HepG2 (cell line): ENCODE results near the gene TGM2. TPM values are rescaled to one million over a fixed set of nuclear protein-coding genes. Genes with fewer than 3 reads are reported as not detected.

Experiments used
- ATAC-seq: fragments of 200-7000 bp; cut with Tn5 transposase; 3 replicates; pipeline ENCODE4 v1.9.1; 2020; ENCODE audit warnings: mild to moderate bottlenecking, moderate library complexity
- BruUV-seq: library from RNA; stranded (reverse); fragments of 400-500 nt; replicated peaks from 2 replicates; lab custom pipeline; 2021; lab: Mats Ljungman, UMichigan
- CTCF ChIA-PET: fragments of 300-600 bp; formaldehyde crosslinking; extraction: SDS; loops from one replicate; lab custom pipeline; 2021; ENCODE audit warnings: low total read pairs, inconsistent platforms, low intra/inter-chr PET ratio; lab: Yijun Ruan, JAX
- POLR2A ChIA-PET: fragments of 350-600 bp; sonication (Branson Sonifier 250); formaldehyde crosslinking; loops from one replicate; lab custom pipeline; 2020; ENCODE audit warnings: antibody characterized with exemption, inconsistent platforms; lab: Yijun Ruan, JAX
- DNase-seq: peaks from one replicate; pipeline ENCODE4 v3.0.0-alpha.2; 2015; ENCODE audit warnings: low spot score
- FAIRE-seq: peaks from 3 replicates; lab custom pipeline; 2011; peaks lifted over from hg19 to GRCh38; lab: Jason Lieb, UNC
- H2AFZ ChIP-seq: one replicate; pipeline ENCODE4 v1.6.1; 2011; ENCODE audit warnings: low read length, inconsistent platforms
- H3K27ac ChIP-seq: fragments of 300-600 bp; 3 replicates; pipeline ENCODE4 v1.8.0; 2011; ENCODE audit warnings: mixed run types, mild to moderate bottlenecking, mixed read lengths, low read length, inconsistent platforms; ENCODE audit not compliant: insufficient read depth; ENCODE audit errors: extremely low read length
- H3K27me3 ChIP-seq, 2 experiments: fragments of 200-600 bp in 1 of 2; 2 replicates in 1 of 2; 3 replicates in 1 of 2; pipeline versions ENCODE4 v1.6.0 to v1.8.0; 2011; ENCODE audit warnings: low read length in 2 of 2, mild to moderate bottlenecking in 2 of 2, moderate library complexity in 2 of 2, inconsistent platforms in 1 of 2; ENCODE audit not compliant: insufficient read depth in 2 of 2, control insufficient read depth in 1 of 2
- H3K36me3 ChIP-seq, 2 experiments: fragments of 200-600 bp in 1 of 2; replicated peaks in 1 of 2; 2 replicates in 1 of 2; 3 replicates in 1 of 2; pipeline versions ENCODE4 v1.5.1 to v1.8.0; 2011; ENCODE audit warnings: low read length in 2 of 2, inconsistent platforms in 1 of 2; ENCODE audit not compliant: insufficient read depth in 2 of 2, control insufficient read depth in 1 of 2
- H3K4me1 ChIP-seq: 2 replicates; pipeline ENCODE4 v1.5.1; 2012; ENCODE audit warnings: low read length, inconsistent platforms; ENCODE audit not compliant: insufficient read depth
- H3K4me2 ChIP-seq: 2 replicates; pipeline ENCODE4 v1.6.0; 2011; ENCODE audit warnings: low read depth, low read length, inconsistent platforms
- H3K4me3 ChIP-seq, 3 experiments: fragments of 200-600 bp in 1 of 3; sonication (generic), shearing (Covaris generic) in 1 of 3; replicated peaks in 1 of 3; 2 replicates each; pipeline ENCODE4 v1.5.1; 2011 to 2016; ENCODE audit warnings: low read length in 3 of 3, inconsistent platforms in 2 of 3, low read depth in 2 of 3, mild to moderate bottlenecking in 2 of 3, control low read depth in 1 of 3, mixed read lengths in 1 of 3; ENCODE audit not compliant: insufficient read depth in 1 of 3
- H3K79me2 ChIP-seq: one replicate; pipeline ENCODE4 v1.6.1; 2011; ENCODE audit warnings: low read length, inconsistent platforms; ENCODE audit not compliant: insufficient read depth
- H3K9ac ChIP-seq: 2 replicates; pipeline ENCODE4 v1.6.0; 2011; ENCODE audit warnings: mild to moderate bottlenecking, low read depth, low read length, inconsistent platforms; ENCODE audit not compliant: insufficient read depth
- H3K9me3 ChIP-seq: 2 replicates; pipeline ENCODE4 v1.5.1; 2012; ENCODE audit warnings: mild to moderate bottlenecking, low read length
- H4K20me1 ChIP-seq: 2 replicates; pipeline ENCODE4 v1.6.0; 2011; ENCODE audit warnings: inconsistent platforms, mild to moderate bottlenecking, low read length, moderate library complexity; ENCODE audit not compliant: insufficient read depth
- ARHGAP35 ChIP-seq: sonication (generic); formaldehyde crosslinking; IDR thresholded peaks from 2 replicates; pipeline ENCODE4 v1.9.0; 2022; ENCODE audit warnings: mild to moderate bottlenecking, inconsistent platforms, moderate library complexity, missing genetic modification reagents, borderline replicate concordance
- ELF3 ChIP-seq: IDR thresholded peaks from 2 replicates; pipeline ENCODE4 v1.6.1; 2016; ENCODE audit warnings: missing genetic modification reagents, missing compliant biosample characterization
- HNF4G ChIP-seq, 2 experiments: sonication (generic) in 1 of 2; formaldehyde crosslinking in 1 of 2; IDR thresholded peaks; 2 replicates each; pipeline versions ENCODE4 v1.4.0 to v1.6.1; 2011 to 2020; ENCODE audit warnings: borderline replicate concordance in 2 of 2, low read depth in 2 of 2, mild to moderate bottlenecking in 2 of 2, low read length in 1 of 2, missing genetic modification reagents in 1 of 2, moderate library complexity in 1 of 2
- NRL ChIP-seq: sonication (generic); formaldehyde crosslinking; IDR thresholded peaks from 2 replicates; pipeline ENCODE4 v1.5.0; 2020; ENCODE audit warnings: missing genetic modification reagents, mild to moderate bottlenecking, moderate library complexity, borderline replicate concordance
- PAWR ChIP-seq: sonication (generic); formaldehyde crosslinking; IDR thresholded peaks from 2 replicates; pipeline ENCODE4 v1.4.0; 2020; ENCODE audit warnings: missing genetic modification reagents, mild to moderate bottlenecking, borderline replicate concordance
- PBX3 ChIP-seq: sonication (generic); formaldehyde crosslinking; IDR thresholded peaks from 2 replicates; pipeline ENCODE4 v1.8.1; 2023; ENCODE audit warnings: missing genetic modification reagents, inconsistent platforms, borderline replicate concordance
- RARA ChIP-seq: IDR thresholded peaks from 2 replicates; pipeline ENCODE4 v1.6.1; 2016; ENCODE audit warnings: missing genetic modification reagents, missing compliant biosample characterization
- SP140L ChIP-seq: sonication (generic); formaldehyde crosslinking; IDR thresholded peaks from 2 replicates; pipeline ENCODE4 v1.4.0; 2020; ENCODE audit warnings: missing genetic modification reagents, borderline replicate concordance
- SP5 ChIP-seq: IDR thresholded peaks from 2 replicates; pipeline ENCODE4 v1.6.1; 2016; ENCODE audit warnings: low read depth, borderline replicate concordance
- ZBTB38 ChIP-seq: sonication (generic); formaldehyde crosslinking; IDR thresholded peaks from 2 replicates; pipeline ENCODE4 v1.5.1; 2020; ENCODE audit warnings: mild to moderate bottlenecking, missing genetic modification reagents
- ZKSCAN1 ChIP-seq: fragments of 150-350 bp; IDR thresholded peaks from 2 replicates; pipeline ENCODE4 v1.6.1; 2014; ENCODE audit warnings: low read length
- ZNF34 ChIP-seq: sonication (generic); formaldehyde crosslinking; IDR thresholded peaks from 2 replicates; pipeline ENCODE4 v1.4.0; 2020; ENCODE audit warnings: mild to moderate bottlenecking, missing genetic modification reagents, borderline replicate concordance
- ZNF501 ChIP-seq: sonication (generic); formaldehyde crosslinking; IDR thresholded peaks from 2 replicates; pipeline ENCODE4 v1.5.1; 2020; ENCODE audit warnings: mild to moderate bottlenecking, moderate library complexity, missing genetic modification reagents
- ZNF577 ChIP-seq: sonication (generic); formaldehyde crosslinking; IDR thresholded peaks from 2 replicates; pipeline ENCODE4 v1.4.0; 2020; ENCODE audit warnings: mild to moderate bottlenecking, low read depth, missing genetic modification reagents, borderline replicate concordance
- WGBS: methylation state at CpG from one replicate; pipeline ENCODE4 v1.1.6; 2017; ENCODE audit warnings: low lambda C conversion rate; 5-methylcytosine and 5-hydroxymethylcytosine counted together
- in situ Hi-C: cut with HindIII; loops from 2 replicates; pipeline ENCODE4 v1.10.0; 2017; ENCODE audit warnings: low pct_unique_long_range_greater_than_20kb; ENCODE audit not compliant: extremely low pct_ligation_motif_present
- intact Hi-C: fragments of 100-400 bp; cut with micrococcal nuclease; formaldehyde crosslinking; loops from one replicate; pipeline ENCODE4 v1.10.0; 2022; ENCODE audit not compliant: unreplicated experiment
- polyA plus RNA-seq, 8 experiments: library from polyadenylated mRNA; depleted of rRNA in 3 of 8; stranded (reverse) in 7 of 8; unstranded in 1 of 8; fragments of >200 nt; fragmentation: Illumina TruSeq in 4 of 8; extraction: Trizol in 4 of 8; gene quantifications; 2 replicates each; pipeline versions ENCODE4 v1.2.1 to v1.2.3, GENCODE V29; 2011 to 2016; ENCODE audit warnings: low read depth in 4 of 8, missing spikeins in 1 of 8, mixed read lengths in 1 of 8; ENCODE audit not compliant: insufficient read depth in 1 of 8
- total RNA-seq, 5 experiments: library from RNA; depleted of rRNA; stranded (reverse); fragments of >200 nt; fragmentation: Illumina TruSeq; extraction: Trizol; gene quantifications; 2 replicates each; pipeline ENCODE4 v1.2.3, GENCODE V29; 2016; ENCODE audit warnings: low read depth in 1 of 5
- TF ChIP-seq, protein P1 (sequence below): sonication (generic); formaldehyde crosslinking; IDR thresholded peaks from 2 replicates; pipeline ENCODE4 v1.4.0; 2020; ENCODE audit warnings: missing genetic modification reagents, borderline replicate concordance
- TF ChIP-seq, protein P2 (sequence below): sonication (generic); formaldehyde crosslinking; IDR thresholded peaks from 2 replicates; pipeline ENCODE4 v1.4.0; 2020; ENCODE audit warnings: mild to moderate bottlenecking, missing genetic modification reagents

The TGM2 gene
- total and polyA plus RNA-seq, 2 of the 13 experiments (the other 11 are each of a cell fraction or from before 2014, with no cell fraction given), result 4.2 to 46.4 TPM

GRCh38 chr20:38179846-38180245, 14.8 kb upstream of the TGM2 start:
- no TSS peak for BruUV-seq
- no peak overlapping the region for H3K27ac ChIP-seq
- POLR2A ChIA-PET, result no interaction called here

More at GRCh38 chr20:38179846-38180245, 14.8 kb upstream of the TGM2 start:
- CTCF ChIA-PET, result no interaction called here
- DNase-seq (no peak), FAIRE-seq (no peak), ATAC-seq (no peak)
- intact Hi-C loops (no loop called here), in situ Hi-C loops (no loop called here)
- no peaks in the 10 kb centered on the region for H3K79me2 ChIP-seq
- H3K27me3 ChIP-seq, result peaks cover 7 to 31% of the 10 kb centered on the region in 2 experiments; a peak in 4 of 5 replicates
- H3K4me1 ChIP-seq, result no peaks in the 10 kb centered on the region
- no peak overlapping the region for H2AFZ ChIP-seq
- TF ChIP-seq, protein P1, sequence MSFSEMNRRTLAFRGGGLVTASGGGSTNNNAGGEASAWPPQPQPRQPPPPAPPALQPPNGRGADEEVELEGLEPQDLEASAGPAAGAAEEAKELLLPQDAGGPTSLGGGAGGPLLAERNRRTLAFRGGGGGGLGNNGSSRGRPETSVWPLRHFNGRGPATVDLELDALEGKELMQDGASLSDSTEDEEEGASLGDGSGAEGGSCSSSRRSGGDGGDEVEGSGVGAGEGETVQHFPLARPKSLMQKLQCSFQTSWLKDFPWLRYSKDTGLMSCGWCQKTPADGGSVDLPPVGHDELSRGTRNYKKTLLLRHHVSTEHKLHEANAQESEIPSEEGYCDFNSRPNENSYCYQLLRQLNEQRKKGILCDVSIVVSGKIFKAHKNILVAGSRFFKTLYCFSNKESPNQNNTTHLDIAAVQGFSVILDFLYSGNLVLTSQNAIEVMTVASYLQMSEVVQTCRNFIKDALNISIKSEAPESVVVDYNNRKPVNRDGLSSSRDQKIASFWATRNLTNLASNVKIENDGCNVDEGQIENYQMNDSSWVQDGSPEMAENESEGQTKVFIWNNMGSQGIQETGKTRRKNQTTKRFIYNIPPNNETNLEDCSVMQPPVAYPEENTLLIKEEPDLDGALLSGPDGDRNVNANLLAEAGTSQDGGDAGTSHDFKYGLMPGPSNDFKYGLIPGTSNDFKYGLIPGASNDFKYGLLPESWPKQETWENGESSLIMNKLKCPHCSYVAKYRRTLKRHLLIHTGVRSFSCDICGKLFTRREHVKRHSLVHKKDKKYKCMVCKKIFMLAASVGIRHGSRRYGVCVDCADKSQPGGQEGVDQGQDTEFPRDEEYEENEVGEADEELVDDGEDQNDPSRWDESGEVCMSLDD (CRISPR knock-in tag), result no peak
- TF ChIP-seq, protein P2, sequence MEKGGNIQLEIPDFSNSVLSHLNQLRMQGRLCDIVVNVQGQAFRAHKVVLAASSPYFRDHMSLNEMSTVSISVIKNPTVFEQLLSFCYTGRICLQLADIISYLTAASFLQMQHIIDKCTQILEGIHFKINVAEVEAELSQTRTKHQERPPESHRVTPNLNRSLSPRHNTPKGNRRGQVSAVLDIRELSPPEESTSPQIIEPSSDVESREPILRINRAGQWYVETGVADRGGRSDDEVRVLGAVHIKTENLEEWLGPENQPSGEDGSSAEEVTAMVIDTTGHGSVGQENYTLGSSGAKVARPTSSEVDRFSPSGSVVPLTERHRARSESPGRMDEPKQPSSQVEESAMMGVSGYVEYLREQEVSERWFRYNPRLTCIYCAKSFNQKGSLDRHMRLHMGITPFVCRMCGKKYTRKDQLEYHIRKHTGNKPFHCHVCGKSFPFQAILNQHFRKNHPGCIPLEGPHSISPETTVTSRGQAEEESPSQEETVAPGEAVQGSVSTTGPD (CRISPR knock-in tag), result no peak
- TF ChIP-seq PAWR (CRISPR knock-in tag), result no peak
- no peak for TF ChIP-seq ZNF34 (CRISPR knock-in tag)
- no peak for TF ChIP-seq PBX3 (CRISPR knock-in tag)
- TF ChIP-seq ZNF577 (CRISPR knock-in tag), result no peak
- TF ChIP-seq NRL, result no peak
- TF ChIP-seq SP140L (CRISPR knock-in tag), result no peak
- TF ChIP-seq ZBTB38, result no peak
- no peak for TF ChIP-seq ELF3 (CRISPR knock-in tag)
- TF ChIP-seq ARHGAP35 (CRISPR knock-in tag), result no peak
- no peak for TF ChIP-seq HNF4G (IDR thresholded peaks at IDR 0.05; ENCODE audit: borderline replicate concordance, low read depth, low read length)
- TF ChIP-seq HNF4G (CRISPR knock-in tag; IDR thresholded peaks at IDR 0.05; ENCODE audit: borderline replicate concordance, low read depth), result no peak
- no peak for TF ChIP-seq ZNF501
- TF ChIP-seq ZKSCAN1, result no peak
- TF ChIP-seq SP5 (CRISPR knock-in tag), result no peak
- no peak for TF ChIP-seq RARA (CRISPR knock-in tag)
- H3K4me3 ChIP-seq, result no peak overlapping the region
- no peak overlapping the region for H3K9ac ChIP-seq
- H3K36me3 ChIP-seq, result no peaks in the 10 kb centered on the region
- WGBS, result 31% methylated on average over 6 of the region's 6 CpGs
- H3K9me3 ChIP-seq, result no peaks in the 10 kb centered on the region
- no peak overlapping the region for H3K4me2 ChIP-seq
- H4K20me1 ChIP-seq, result no peaks in the 10 kb centered on the region
